ENCODE results near the gene CSPG4.

Gene CSPG4

GRCh38 chr15:75661756-75662140 lies 50.9 kb downstream of the CSPG4 start:
- H3K27ac ChIP-seq, result no peak overlapping the region
- H3K9ac ChIP-seq (ENCODE audit: insufficient read length), result no peak overlapping the region
- no peak for DNase-seq (ENCODE audit: low read depth, low spot score)
- H3K9me3 ChIP-seq (ENCODE audit: low read depth, low read length), result no peaks in the 10 kb centered on the region
- no peak for TF ChIP-seq FOXP2 (optimal IDR thresholded peaks at IDR 0.05; ENCODE audit: control extremely low read depth, extremely low read length, insufficient read depth)
- no peak for TF ChIP-seq EZH2 (IDR thresholded peaks at IDR 0.05)
- no peak for TF ChIP-seq POLR2AphosphoS5 (IDR thresholded peaks at IDR 0.05; ENCODE audit: borderline replicate concordance, low read depth, low read length)
- H3K4me3 ChIP-seq, result no peak overlapping the region
- H3K36me3 ChIP-seq (ENCODE audit: insufficient read depth, low read length), result no peaks in the 10 kb centered on the region

DNA sequence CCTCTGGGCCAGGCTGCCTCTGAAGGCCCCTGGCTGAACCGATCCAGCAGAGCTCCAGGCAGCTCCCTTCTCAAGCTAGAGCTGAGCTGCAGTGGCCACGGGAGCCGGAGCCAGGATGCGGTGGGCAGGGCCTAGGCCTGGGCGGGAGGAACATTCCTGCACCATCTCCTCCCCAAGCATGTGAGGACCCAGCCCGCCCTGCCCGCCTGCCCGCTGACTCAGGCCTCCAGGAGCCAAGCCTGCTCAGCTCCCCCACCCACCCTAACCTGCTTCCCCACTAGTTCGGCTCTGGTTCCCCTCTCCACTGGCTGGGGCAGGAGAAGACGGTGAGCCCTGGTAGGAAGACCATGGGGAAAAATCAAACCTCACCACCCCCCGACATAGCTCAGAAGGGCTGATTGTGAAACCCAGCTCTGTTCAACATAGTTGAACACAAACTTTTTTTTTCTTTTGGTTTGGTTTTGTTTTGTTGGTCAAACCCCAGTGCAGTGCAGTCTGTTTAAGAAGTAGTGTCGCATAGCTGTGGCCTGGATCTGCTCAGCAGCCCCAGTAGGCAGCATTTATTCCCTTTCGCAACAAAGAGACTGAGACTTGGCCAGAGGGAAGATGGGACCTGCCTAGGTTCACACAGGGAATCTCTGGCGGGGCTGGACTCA lies 51.4 kb downstream of the CSPG4 start:
- H3K4me3 ChIP-seq, result no peak overlapping the region
- H3K9me3 ChIP-seq (ENCODE audit: low read depth, low read length), result no peaks in the 10 kb centered on the region
- TF ChIP-seq FOXP2 (optimal IDR thresholded peaks at IDR 0.05; ENCODE audit: control extremely low read depth, extremely low read length, insufficient read depth) (no peak), EZH2 (IDR thresholded peaks at IDR 0.05) (no peak), POLR2AphosphoS5 (IDR thresholded peaks at IDR 0.05; ENCODE audit: borderline replicate concordance, low read depth, low read length) (no peak)
- no peaks in the 10 kb centered on the region for H3K36me3 ChIP-seq (ENCODE audit: insufficient read depth, low read length)
- DNase-seq (ENCODE audit: low read depth, low spot score), result no peak
- H3K27ac ChIP-seq, result no peak overlapping the region
- H3K9ac ChIP-seq (ENCODE audit: insufficient read length), result no peak overlapping the region

GRCh38 chr15:75659928-75660645 lies 52.6 kb downstream of the CSPG4 start:
- no peak overlapping the region for H3K27ac ChIP-seq

DNA sequence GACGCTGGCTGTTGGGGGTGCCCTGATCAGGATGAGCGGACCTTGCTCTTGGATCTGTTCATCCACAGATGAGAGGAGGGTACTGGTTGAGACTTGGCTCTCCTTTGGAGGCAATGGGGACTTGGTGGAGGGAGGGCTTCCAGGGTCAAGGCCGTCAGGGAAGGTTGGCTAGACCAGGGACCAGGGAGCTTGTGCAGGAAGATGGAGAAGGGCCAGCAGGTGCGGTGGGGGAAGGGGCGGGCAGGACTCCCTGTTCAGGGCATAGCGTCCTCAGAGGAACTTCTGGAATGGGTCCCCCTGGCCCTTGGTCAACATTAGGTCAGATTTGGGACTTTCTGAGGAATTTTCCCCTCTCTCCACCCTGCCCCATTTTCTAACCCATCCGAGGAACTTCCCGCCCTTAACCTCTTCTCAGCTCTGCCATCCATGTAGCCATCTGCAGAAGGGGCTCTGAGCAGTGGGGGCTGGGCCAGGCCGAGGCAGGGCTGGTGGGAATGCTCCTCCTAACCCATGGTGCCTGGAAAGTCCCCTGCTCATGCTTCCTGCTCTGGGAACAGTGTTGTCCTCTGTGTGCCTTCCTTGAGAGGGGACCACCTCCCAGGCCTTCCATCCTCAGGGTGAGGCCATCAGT lies 53.4 kb downstream of the CSPG4 start:
- Histone ChIP-seq H3K36me3 (ENCODE audit: insufficient read depth, low read length) (no peaks in the 10 kb centered on the region), H3K9me3 (ENCODE audit: low read depth, low read length) (no peaks in the 10 kb centered on the region), H3K9ac (ENCODE audit: insufficient read length) (no peak overlapping the region), H3K27ac (no peak overlapping the region), H3K4me3 (no peak overlapping the region)
- no peak for DNase-seq (ENCODE audit: low read depth, low spot score)
- TF ChIP-seq EZH2 (IDR thresholded peaks at IDR 0.05) (no peak), FOXP2 (optimal IDR thresholded peaks at IDR 0.05; ENCODE audit: control extremely low read depth, extremely low read length, insufficient read depth) (no peak), POLR2AphosphoS5 (IDR thresholded peaks at IDR 0.05; ENCODE audit: borderline replicate concordance, low read depth, low read length) (no peak)

More at GRCh38 chr15:75659928-75660645, 52.6 kb downstream of the CSPG4 start:
- DNase-seq (ENCODE audit: low read depth, low spot score), result no peak
- TF ChIP-seq EZH2 (IDR thresholded peaks at IDR 0.05) (no peak), FOXP2 (optimal IDR thresholded peaks at IDR 0.05; ENCODE audit: control extremely low read depth, extremely low read length, insufficient read depth) (no peak), POLR2AphosphoS5 (IDR thresholded peaks at IDR 0.05; ENCODE audit: borderline replicate concordance, low read depth, low read length) (no peak)
- H3K4me3 ChIP-seq, result no peak overlapping the region
- no peaks in the 10 kb centered on the region for H3K36me3 ChIP-seq (ENCODE audit: insufficient read depth, low read length)
- no peak overlapping the region for H3K9ac ChIP-seq (ENCODE audit: insufficient read length)
- H3K9me3 ChIP-seq (ENCODE audit: low read depth, low read length), result no peaks in the 10 kb centered on the region

- no peak for DNase-seq (ENCODE audit: low read depth, low spot score)
- H3K9ac ChIP-seq (ENCODE audit: insufficient read length), result no peak overlapping the region
- TF ChIP-seq POLR2AphosphoS5 (IDR thresholded peaks at IDR 0.05; ENCODE audit: borderline replicate concordance, low read depth, low read length), result no peak
- no peak for TF ChIP-seq EZH2 (IDR thresholded peaks at IDR 0.05)
- TF ChIP-seq FOXP2 (optimal IDR thresholded peaks at IDR 0.05; ENCODE audit: control extremely low read depth, extremely low read length, insufficient read depth), result no peak
- no peak overlapping the region for H3K27ac ChIP-seq
- no peaks in the 10 kb centered on the region for H3K9me3 ChIP-seq (ENCODE audit: low read depth, low read length)
- H3K4me3 ChIP-seq, result no peak overlapping the region
- no peaks in the 10 kb centered on the region for H3K36me3 ChIP-seq (ENCODE audit: insufficient read depth, low read length)
Measured at GRCh38 chr15:75656813-75657212, 55.8 kb downstream of the CSPG4 start.

- Histone ChIP-seq H3K9ac (ENCODE audit: insufficient read length) (no peak overlapping the region), H3K36me3 (ENCODE audit: insufficient read depth, low read length) (no peaks in the 10 kb centered on the region), H3K27ac (no peak overlapping the region), H3K4me3 (no peak overlapping the region), H3K9me3 (ENCODE audit: low read depth, low read length) (no peaks in the 10 kb centered on the region)
- TF ChIP-seq FOXP2 (optimal IDR thresholded peaks at IDR 0.05; ENCODE audit: control extremely low read depth, extremely low read length, insufficient read depth) (no peak), EZH2 (IDR thresholded peaks at IDR 0.05) (no peak), POLR2AphosphoS5 (IDR thresholded peaks at IDR 0.05; ENCODE audit: borderline replicate concordance, low read depth, low read length) (no peak)
- DNase-seq (ENCODE audit: low read depth, low spot score), result no peak
Measured at GRCh38 chr15:75656331-75656730, 56.3 kb downstream of the CSPG4 start.

- H3K9me3 ChIP-seq (ENCODE audit: low read depth, low read length), result no peaks in the 10 kb centered on the region
- no peak overlapping the region for H3K27ac ChIP-seq
- no peak overlapping the region for H3K4me3 ChIP-seq
- H3K9ac ChIP-seq (ENCODE audit: insufficient read length), result no peak overlapping the region
- H3K36me3 ChIP-seq (ENCODE audit: insufficient read depth, low read length), result no peaks in the 10 kb centered on the region
- no peak for TF ChIP-seq EZH2 (IDR thresholded peaks at IDR 0.05)
- no peak for DNase-seq (ENCODE audit: low read depth, low spot score)
Measured at GRCh38 chr15:75655931-75656330, 56.7 kb downstream of the CSPG4 start.

DNA sequence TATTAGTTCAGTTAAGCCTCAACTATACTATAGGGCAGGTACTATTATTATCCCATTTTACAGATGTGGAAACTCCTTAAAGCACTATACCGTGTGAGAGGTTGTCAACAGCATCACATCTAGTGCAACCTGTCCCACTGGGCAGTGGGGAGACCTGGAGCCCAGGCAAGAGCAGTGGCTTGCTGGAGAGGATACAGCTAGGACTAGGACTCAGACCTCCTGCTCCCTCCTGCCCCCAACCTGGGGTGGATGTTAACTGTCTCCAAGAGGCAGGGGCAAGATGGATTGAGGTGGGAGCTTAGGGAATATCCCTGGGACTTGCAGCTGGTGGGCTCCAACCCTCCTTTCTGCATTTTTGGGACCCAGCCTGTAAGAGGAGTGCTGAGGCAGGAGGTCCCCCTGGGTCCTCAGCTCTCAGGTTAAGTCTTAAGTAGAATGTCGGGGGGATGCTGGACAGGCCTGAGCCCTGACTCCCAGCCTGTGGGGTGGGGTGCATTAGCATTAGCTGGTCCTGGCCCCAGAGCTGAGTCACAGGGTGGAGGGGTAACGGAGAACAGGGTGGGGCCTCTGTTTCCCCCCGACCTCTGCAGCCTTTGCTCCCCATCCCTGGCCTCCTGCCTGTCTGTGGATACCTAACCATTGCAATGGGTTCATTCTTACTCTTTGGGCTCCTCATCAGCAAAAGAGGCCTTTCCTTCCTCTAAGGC lies 58.3 kb downstream of the CSPG4 start:
- no peaks in the 10 kb centered on the region for H3K9me3 ChIP-seq (ENCODE audit: low read depth, low read length)
- no peak overlapping the region for H3K4me3 ChIP-seq
- no peak overlapping the region for H3K9ac ChIP-seq (ENCODE audit: insufficient read length)
- no peak for DNase-seq (ENCODE audit: low read depth, low spot score)
- TF ChIP-seq FOXP2 (optimal IDR thresholded peaks at IDR 0.05; ENCODE audit: control extremely low read depth, extremely low read length, insufficient read depth), result no peak
- no peak for TF ChIP-seq EZH2 (IDR thresholded peaks at IDR 0.05)
- TF ChIP-seq POLR2AphosphoS5 (IDR thresholded peaks at IDR 0.05; ENCODE audit: borderline replicate concordance, low read depth, low read length), result no peak
- H3K36me3 ChIP-seq (ENCODE audit: insufficient read depth, low read length), result no peaks in the 10 kb centered on the region
- H3K27ac ChIP-seq, result no peak overlapping the region
